Measurements from ENCODE around the gene ELF1. TPM values are rescaled to one million over a fixed set of nuclear protein-coding genes. Genes with fewer than 3 reads are reported as not detected.
"Not testable (repeated sequence)": the region's sequence is repeated elsewhere in the genome, so short reads cannot be mapped to it uniquely, and the experiment has no call there.

Gene ELF1
- polyA plus RNA-seq, 3 donors = 46.3 to 55.3 (median 53.6) TPM

DNA sequence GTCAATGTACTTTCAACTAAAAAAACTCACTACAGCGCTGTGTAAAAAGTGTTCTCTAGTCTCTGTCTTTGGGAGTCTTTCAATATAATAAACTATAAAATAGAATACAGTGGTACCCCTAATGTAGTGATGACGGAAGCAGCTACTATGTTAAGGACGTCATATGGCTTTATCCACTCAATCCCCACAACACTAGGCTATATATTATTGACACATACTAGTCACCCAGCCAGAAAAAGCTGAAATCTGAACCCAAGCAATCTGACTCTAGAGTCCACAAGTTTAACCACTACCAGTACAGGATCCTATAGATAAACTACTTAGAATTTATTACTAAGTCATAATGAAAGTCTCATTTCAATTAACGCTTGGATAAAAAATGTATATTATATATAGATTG, 48.3 kb downstream of the ELF1 start:
- DNase-seq (ENCODE audit: extremely low read depth in 1 of 11, low read depth in 9 of 11, low spot score in 4 of 11) = no peak

- no peak for DNase-seq (ENCODE audit: extremely low read depth in 1 of 11, low read depth in 9 of 11, low spot score in 4 of 11)
These were observed 49.8 kb downstream of the ELF1 start for GRCh38 chr13:40969169-40969901.

DNA sequence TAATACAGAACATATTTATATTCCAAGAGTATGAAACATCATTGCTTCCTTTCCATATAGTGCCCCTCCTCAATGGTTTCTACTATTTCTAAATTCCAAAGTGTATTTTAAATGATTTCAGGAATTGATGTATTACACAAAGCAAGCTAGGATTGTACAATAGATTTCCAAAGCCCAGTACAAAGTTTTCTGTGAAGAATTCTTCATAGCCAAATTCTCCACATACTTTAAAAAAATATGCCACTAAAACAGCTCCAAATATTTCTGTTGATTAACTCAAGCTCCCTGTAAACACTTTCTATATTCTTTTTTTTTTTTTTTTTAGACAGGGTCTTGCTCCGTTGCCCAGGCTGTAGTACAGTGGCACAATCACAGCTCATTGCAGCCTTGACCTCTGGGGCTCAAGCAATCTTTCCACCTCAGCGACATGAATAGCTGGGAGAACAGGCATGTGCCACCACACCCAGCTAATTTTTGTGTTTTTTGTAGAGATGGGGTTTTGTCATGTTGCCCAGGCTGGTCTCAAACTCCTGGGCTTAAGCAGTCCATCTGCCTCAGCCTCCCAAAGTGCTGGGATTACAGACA, 50.6 kb downstream of the ELF1 start:
- no peak for DNase-seq (ENCODE audit: extremely low read depth in 1 of 11, low read depth in 9 of 11, low spot score in 4 of 11)

- DNase-seq (ENCODE audit: extremely low read depth in 1 of 11, low read depth in 9 of 11, low spot score in 4 of 11) = no peak
These were observed 52.8 kb downstream of the ELF1 start for GRCh38 chr13:40966298-40966697.

DNA sequence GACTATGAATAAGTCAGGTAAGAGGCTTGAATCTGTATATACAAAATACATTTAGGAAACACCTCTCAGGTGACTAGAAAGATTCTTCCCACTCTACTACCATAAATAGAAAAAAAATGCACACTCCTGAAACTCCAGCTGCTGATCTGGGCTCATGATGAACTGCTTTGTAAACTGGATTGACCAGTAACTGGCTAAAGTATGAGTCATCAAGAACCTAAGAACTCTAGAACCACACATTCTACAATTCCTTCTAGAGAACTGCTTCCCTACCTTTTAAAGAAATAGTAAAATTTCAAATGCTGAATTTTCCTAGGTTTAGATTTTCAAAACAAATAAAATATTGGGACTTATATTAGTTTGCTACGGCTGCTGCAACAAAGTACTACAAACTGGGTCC, 55.2 kb downstream of the ELF1 start:
- DNase-seq (ENCODE audit: extremely low read depth in 1 of 11, low read depth in 9 of 11, low spot score in 4 of 11) = no peak

DNA sequence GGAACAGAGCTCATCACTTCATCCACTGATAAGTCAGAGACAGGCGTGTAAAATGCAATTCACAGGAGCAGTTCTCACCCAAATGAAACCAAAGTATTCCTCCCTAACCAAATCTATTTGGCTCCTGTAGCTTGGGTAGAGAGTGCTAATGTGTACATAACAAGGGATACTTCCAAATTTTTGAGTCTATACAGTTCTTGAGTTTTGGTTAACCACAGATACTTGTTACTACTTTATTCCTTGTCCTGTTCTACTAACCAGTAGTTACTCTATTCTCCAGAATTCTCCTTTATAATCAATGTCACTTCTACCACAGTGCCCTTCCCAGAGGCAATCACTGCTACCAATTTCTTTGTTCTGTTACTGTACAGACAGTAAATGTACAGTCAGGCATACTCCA, 57.3 kb downstream of the ELF1 start:
- DNase-seq (ENCODE audit: extremely low read depth in 1 of 11, low read depth in 9 of 11, low spot score in 4 of 11) = no peak

GRCh38 chr13:40961214-40961613, 57.9 kb downstream of the ELF1 start:
- no peak for DNase-seq (ENCODE audit: extremely low read depth in 1 of 11, low read depth in 9 of 11, low spot score in 4 of 11)

GRCh38 chr13:40960716-40961115, 58.4 kb downstream of the ELF1 start:
- no peak for DNase-seq (ENCODE audit: extremely low read depth in 1 of 11, low read depth in 9 of 11, low spot score in 4 of 11)

DNA sequence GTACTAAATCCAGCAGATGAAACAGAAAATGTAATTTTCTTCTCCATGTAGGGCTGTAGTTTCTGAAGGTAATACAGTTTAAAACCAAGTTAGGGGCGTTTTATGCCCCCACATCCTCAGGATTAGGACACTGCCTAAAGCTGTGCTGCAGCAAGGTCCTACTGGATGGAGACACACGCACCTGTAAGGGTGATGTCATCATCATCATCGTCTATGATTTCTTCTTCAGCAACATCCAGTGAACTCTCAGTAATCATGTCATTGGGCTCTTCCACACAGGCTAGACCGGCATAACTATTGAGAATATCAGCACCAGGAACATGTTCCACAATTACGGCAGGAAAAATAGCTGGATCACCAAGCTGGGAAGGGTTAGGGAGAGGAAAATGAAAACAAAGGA, 60.5 kb downstream of the ELF1 start:
- DNase-seq (ENCODE audit: extremely low read depth in 1 of 11, low read depth in 9 of 11, low spot score in 4 of 11) = no peak

DNA sequence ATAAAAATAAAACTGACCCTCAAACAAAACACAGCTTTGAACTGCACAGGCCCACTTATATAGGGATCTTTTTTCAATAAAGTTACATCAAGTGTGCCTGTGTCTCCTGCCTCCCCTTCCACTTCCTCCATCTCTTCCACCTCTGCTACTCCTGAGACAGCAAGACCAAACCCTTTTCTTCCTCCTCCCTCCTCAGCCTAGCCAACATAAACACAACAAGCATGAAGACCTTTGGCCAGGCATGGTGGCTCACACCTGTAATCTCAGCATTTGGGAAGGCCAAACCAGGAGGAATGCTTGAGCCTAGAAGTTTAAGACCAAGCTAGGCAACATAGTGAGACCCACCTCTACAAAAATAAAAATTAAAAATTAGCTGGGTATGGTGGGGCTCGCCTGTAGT, 72.6 kb downstream of the ELF1 start:
- no peak for DNase-seq (ENCODE audit: extremely low read depth in 1 of 11, low read depth in 9 of 11, low spot score in 4 of 11)

DNA sequence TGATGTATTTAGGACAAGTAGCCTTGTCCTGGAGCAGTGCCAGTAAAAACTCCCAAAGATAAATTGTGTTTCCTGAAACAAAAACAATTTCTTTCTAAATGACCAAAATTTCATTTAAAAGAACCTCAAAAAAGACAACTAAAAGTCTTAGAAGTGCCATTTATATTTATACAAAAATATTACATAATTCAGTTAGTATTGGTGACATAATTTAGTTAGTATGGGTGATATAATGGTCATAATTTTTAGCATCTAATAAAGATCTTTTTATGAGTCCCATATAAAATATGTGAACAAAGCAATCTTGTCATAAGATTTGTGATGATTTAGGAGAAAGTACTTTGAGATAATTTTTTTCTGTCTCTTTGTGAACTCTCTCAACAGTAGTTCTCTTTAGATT, 76.0 kb downstream of the ELF1 start:
- no peak for DNase-seq (ENCODE audit: extremely low read depth in 1 of 11, low read depth in 9 of 11, low spot score in 4 of 11)

- no peak for DNase-seq (ENCODE audit: extremely low read depth in 1 of 11, low read depth in 9 of 11, low spot score in 4 of 11)
These were observed 77.5 kb downstream of the ELF1 start for GRCh38 chr13:40941581-40941980.

GRCh38 chr13:40940841-40941240, 78.3 kb downstream of the ELF1 start:
- DNase-seq (ENCODE audit: extremely low read depth in 1 of 11, low read depth in 9 of 11, low spot score in 4 of 11) = no peak

- no peak for DNase-seq (ENCODE audit: extremely low read depth in 1 of 11, low read depth in 9 of 11, low spot score in 4 of 11)
These were observed 85.5 kb downstream of the ELF1 start for GRCh38 chr13:40933508-40934204.

GRCh38 chr13:40932252-40932651, 86.9 kb downstream of the ELF1 start:
- DNase-seq (ENCODE audit: extremely low read depth in 1 of 11, low read depth in 9 of 11, low spot score in 4 of 11) = no peak

- no peak for DNase-seq (ENCODE audit: extremely low read depth in 1 of 11, low read depth in 9 of 11, low spot score in 4 of 11)
These were observed 87.4 kb downstream of the ELF1 start for GRCh38 chr13:40931719-40932118.

- not testable (repeated sequence) for DNase-seq (ENCODE audit: extremely low read depth in 1 of 11, low read depth in 9 of 11, low spot score in 4 of 11)
These were observed 89.2 kb downstream of the ELF1 start for GRCh38 chr13:40929883-40930282.

GRCh38 chr13:40928980-40929379, 90.1 kb downstream of the ELF1 start:
- no peak for DNase-seq (ENCODE audit: extremely low read depth in 1 of 11, low read depth in 9 of 11, low spot score in 4 of 11)

- DNase-seq (ENCODE audit: extremely low read depth in 1 of 11, low read depth in 9 of 11, low spot score in 4 of 11) = no peak
These were observed 91.2 kb downstream of the ELF1 start for GRCh38 chr13:40927929-40928328.

DNA sequence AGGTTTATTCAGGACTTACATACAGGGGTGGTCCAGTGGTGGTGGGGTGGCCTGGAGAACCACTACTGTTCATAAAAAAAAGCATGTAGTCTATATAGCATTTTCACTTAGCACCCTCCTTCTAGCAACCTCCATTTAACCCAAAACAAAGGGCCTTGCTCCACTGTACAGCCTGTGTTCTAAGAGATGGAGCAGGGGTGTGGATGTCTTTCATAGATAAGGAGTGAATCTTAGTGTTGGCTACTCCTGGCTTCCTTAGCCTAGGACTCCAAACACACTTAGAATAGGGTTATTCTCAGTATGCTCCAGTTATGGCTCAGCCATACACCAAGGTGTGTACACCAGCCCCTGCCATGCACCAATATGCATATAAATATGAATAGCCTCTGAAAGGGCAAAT, 95.2 kb downstream of the ELF1 start:
- DNase-seq (ENCODE audit: extremely low read depth in 1 of 11, low read depth in 9 of 11, low spot score in 4 of 11) = no peak

Data from renal cortex interstitium (tissue), 11 donors.